A549 (cell line): ENCODE results near the gene TBC1D1. TPM values are rescaled to one million over a fixed set of nuclear protein-coding genes. Genes with fewer than 3 reads are reported as not detected.

Source experiments
- ATAC-seq, 2 experiments: fragments of 200-7000 bp in 1 of 2; fragments of >200 bp in 1 of 2; cut with Nextera tagmentation in 1 of 2; cut with Tn5 transposase in 1 of 2; 3 replicates each; pipeline versions ENCODE4 v1.8.0 to v1.9.1; 2018 to 2020; ENCODE audit warnings: mild to moderate bottlenecking in 1 of 2, moderate library complexity in 1 of 2
- CTCF ChIA-PET: fragments of 300-600 bp; sonication (Branson Sonifier 250); formaldehyde crosslinking; extraction: SDS; loops from one replicate; lab custom pipeline; 2021; ENCODE audit warnings: antibody characterized with exemption, inconsistent platforms; lab: Yijun Ruan, JAX
- POLR2A ChIA-PET: fragments of 350-600 bp; formaldehyde crosslinking; extraction: SDS; loops from one replicate; lab custom pipeline; 2021; ENCODE audit warnings: antibody characterized with exemption, inconsistent platforms; lab: Yijun Ruan, JAX
- DNase-seq, 2 experiments: peaks; one replicate each; pipeline versions ENCODE4 v3.0.0 to v3.0.0-alpha.2; 2011 to 2016; ENCODE audit warnings: low read depth in 1 of 2, low spot score in 1 of 2
- FAIRE-seq: peaks from 2 replicates; lab custom pipeline; 2011; peaks lifted over from hg19 to GRCh38; lab: Jason Lieb, UNC
- H3K27ac ChIP-seq, 2 experiments: fragments of >200 bp; sonication (Bioruptor Twin); formaldehyde crosslinking; 3 replicates each; pipeline ENCODE4 v1.5.1; 2016 to 2017
- H3K4me1 ChIP-seq: fragments of >200 bp; sonication (Bioruptor Twin); formaldehyde crosslinking; 3 replicates; pipeline ENCODE4 v1.6.1; 2016
- H3K4me2 ChIP-seq: fragments of >200 bp; sonication (Bioruptor Twin); formaldehyde crosslinking; 3 replicates; pipeline ENCODE4 v1.6.1; 2016
- H3K4me3 ChIP-seq: fragments of >200 bp; sonication (Bioruptor Twin); formaldehyde crosslinking; 3 replicates; pipeline ENCODE4 v1.5.1; 2016
- H3K9me3 ChIP-seq: fragments of >200 bp; sonication (Bioruptor Twin); formaldehyde crosslinking; 3 replicates; pipeline ENCODE4 v1.6.1; 2016
- CEBPB ChIP-seq, 2 experiments: fragments of >200 bp in 1 of 2; sonication (Bioruptor Twin) in 1 of 2; formaldehyde crosslinking in 1 of 2; IDR thresholded peaks; 2 replicates each; pipeline ENCODE4 v1.6.1; 2012 to 2016
- CHD4 ChIP-seq: fragments of 200-600 bp; sonication (generic); IDR thresholded peaks from 2 replicates; pipeline ENCODE4 v1.6.1; 2016; ENCODE audit warnings: antibody characterized with exemption, mild to moderate bottlenecking, borderline replicate concordance
- EHF ChIP-seq: fragments of 250-450 bp; sonication (Bioruptor Pico); IDR thresholded peaks from 2 replicates; pipeline ENCODE4 v1.5.0; 2020; ENCODE audit warnings: mild to moderate bottlenecking
- EHMT2 ChIP-seq: fragments of 200-600 bp; sonication (generic); IDR thresholded peaks from 2 replicates; pipeline ENCODE4 v1.6.1; 2016; ENCODE audit warnings: antibody characterized with exemption, low read depth, mild to moderate bottlenecking, moderate library complexity
- FOSB ChIP-seq: fragments of 250-450 bp; sonication (Bioruptor Pico); IDR thresholded peaks from 2 replicates; pipeline ENCODE4 v1.5.0; 2020; ENCODE audit warnings: mild to moderate bottlenecking, moderate library complexity
- GATA3 ChIP-seq: IDR thresholded peaks from 2 replicates; pipeline ENCODE4 v1.6.1; 2012; ENCODE audit warnings: borderline replicate concordance
- KDM5A ChIP-seq: fragments of 200-600 bp; sonication (generic); IDR thresholded peaks from 2 replicates; pipeline ENCODE4 v1.6.1; 2016; ENCODE audit warnings: antibody characterized with exemption, mild to moderate bottlenecking
- NPAS2 ChIP-seq: fragments of 250-450 bp; sonication (Bioruptor Pico); IDR thresholded peaks from 2 replicates; pipeline ENCODE4 v1.8.0; 2022; ENCODE audit warnings: mild to moderate bottlenecking, moderate library complexity, borderline replicate concordance
- NR3C1 ChIP-seq: fragments of >200 bp; sonication (Bioruptor Twin); formaldehyde crosslinking; IDR thresholded peaks from 3 replicates; pipeline ENCODE4 v1.6.1; 2017
- POLR2A ChIP-seq: IDR thresholded peaks from 2 replicates; pipeline ENCODE4 v1.6.1; 2012; ENCODE audit warnings: mild to moderate bottlenecking, low read length
- RARB ChIP-seq: fragments of 250-450 bp; sonication (Bioruptor Pico); IDR thresholded peaks from 2 replicates; pipeline ENCODE4 v1.8.0; 2021; ENCODE audit warnings: mild to moderate bottlenecking, moderate library complexity
- SMC3 ChIP-seq: fragments of >200 bp; sonication (Bioruptor Twin); formaldehyde crosslinking; IDR thresholded peaks from 3 replicates; pipeline ENCODE4 v1.6.1; 2018; ENCODE audit warnings: inconsistent platforms
- TFCP2L1 ChIP-seq: fragments of 250-450 bp; sonication (Bioruptor Pico); IDR thresholded peaks from 2 replicates; pipeline ENCODE4 v1.5.0; 2021; ENCODE audit warnings: mild to moderate bottlenecking
- ZC3H11A ChIP-seq: fragments of 450-650 bp; IDR thresholded peaks from 2 replicates; pipeline ENCODE4 v1.6.1; 2014; ENCODE audit warnings: antibody characterized with exemption, mild to moderate bottlenecking
- ZFP36 ChIP-seq: fragments of 450-650 bp; IDR thresholded peaks from 2 replicates; pipeline ENCODE4 v1.6.1; 2014; ENCODE audit warnings: borderline replicate concordance; ENCODE audit not compliant: partially characterized antibody
- ZSCAN20 ChIP-seq: fragments of 250-450 bp; sonication (Bioruptor Pico); IDR thresholded peaks from 2 replicates; pipeline ENCODE4 v1.8.0; 2022; ENCODE audit warnings: mild to moderate bottlenecking, moderate library complexity
- WGBS: methylation state at CpG from one replicate; pipeline ENCODE4 v1.1.6; 2017; ENCODE audit errors: missing lambda C conversion rate; 5-methylcytosine and 5-hydroxymethylcytosine counted together
- polyA plus RNA-seq, 4 experiments: library from polyadenylated mRNA; depleted of rRNA in 3 of 4; stranded (reverse); fragments of >200 nt; fragmentation: RNase III in 1 of 4; extraction: RNeasy Plus Mini Kit Qiagen cat#74134 plus additional on column Dnase treatment in 1 of 4; gene quantifications; 2 replicates in 3 of 4; 3 replicates in 1 of 4; pipeline ENCODE4 v1.2.3, GENCODE V29; 2011 to 2017
- TF ChIP-seq, protein P1 (sequence below): fragments of 450-650 bp; IDR thresholded peaks from 2 replicates; pipeline ENCODE4 v1.6.1; 2014; ENCODE audit warnings: antibody characterized with exemption
- TF ChIP-seq, protein P2 (sequence below): fragments of 200-600 bp; sonication (generic); IDR thresholded peaks from 2 replicates; pipeline ENCODE4 v1.6.1; 2016; ENCODE audit warnings: antibody characterized with exemption, mild to moderate bottlenecking, moderate library complexity
- TF ChIP-seq, protein P3 (sequence below): fragments of >200 bp; sonication (Bioruptor Twin); formaldehyde crosslinking; IDR thresholded peaks from 3 replicates; pipeline ENCODE4 v1.6.1; 2016
- TF ChIP-seq, protein P4 (sequence below): fragments of >200 bp; sonication (Bioruptor Twin); formaldehyde crosslinking; IDR thresholded peaks from 2 replicates; pipeline ENCODE4 v1.6.1; 2016
- TF ChIP-seq, protein P5 (sequence below): fragments of >200 bp; sonication (Bioruptor Twin); formaldehyde crosslinking; IDR thresholded peaks from 3 replicates; pipeline ENCODE4 v1.5.1; 2016

The TBC1D1 gene
- polyA plus RNA-seq, 2 of the 4 experiments (the other 2 are of a cell fraction): 26.5 to 28.5 TPM

DNA sequence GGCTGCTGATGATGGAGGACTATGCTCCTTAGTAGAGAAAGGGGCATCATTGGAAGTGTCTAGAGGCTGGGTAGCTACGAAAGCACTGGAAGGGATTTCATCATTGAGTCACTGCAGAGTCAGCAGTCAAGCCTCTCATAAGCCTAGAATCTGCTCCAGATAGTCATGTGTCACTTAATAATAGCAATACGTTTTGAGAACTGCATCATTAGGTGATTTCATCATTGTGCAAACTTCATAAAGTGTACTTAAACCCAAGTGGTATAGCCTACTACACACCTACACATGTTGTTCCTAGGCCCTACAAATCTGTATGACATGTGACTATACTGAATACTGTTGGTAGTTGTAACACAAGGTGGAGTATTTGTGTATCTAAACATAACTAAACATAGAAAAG is 234.9 kb downstream of the TBC1D1 start:
- no peak for FAIRE-seq
- Histone ChIP-seq H3K4me1 (no peaks in the 10 kb centered on the region), H3K27ac (no peak overlapping the region), H3K4me3 (no peak overlapping the region), H3K9me3 (no peaks in the 10 kb centered on the region), H3K4me2 (no peak overlapping the region)
- POLR2A ChIA-PET: no interaction called here
- CTCF ChIA-PET: no interaction called here
- WGBS: 64% methylated on average over 2 of the region's 2 CpGs
- no peak for ATAC-seq
- no peak for DNase-seq
- TF ChIP-seq, protein P1, sequence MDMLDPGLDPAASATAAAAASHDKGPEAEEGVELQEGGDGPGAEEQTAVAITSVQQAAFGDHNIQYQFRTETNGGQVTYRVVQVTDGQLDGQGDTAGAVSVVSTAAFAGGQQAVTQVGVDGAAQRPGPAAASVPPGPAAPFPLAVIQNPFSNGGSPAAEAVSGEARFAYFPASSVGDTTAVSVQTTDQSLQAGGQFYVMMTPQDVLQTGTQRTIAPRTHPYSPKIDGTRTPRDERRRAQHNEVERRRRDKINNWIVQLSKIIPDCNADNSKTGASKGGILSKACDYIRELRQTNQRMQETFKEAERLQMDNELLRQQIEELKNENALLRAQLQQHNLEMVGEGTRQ: no peak
- TF ChIP-seq CEBPB (IDR thresholded peaks at IDR 0.05): no peak
- no peak for TF ChIP-seq GATA3
- no peak for TF ChIP-seq ZFP36

DNA sequence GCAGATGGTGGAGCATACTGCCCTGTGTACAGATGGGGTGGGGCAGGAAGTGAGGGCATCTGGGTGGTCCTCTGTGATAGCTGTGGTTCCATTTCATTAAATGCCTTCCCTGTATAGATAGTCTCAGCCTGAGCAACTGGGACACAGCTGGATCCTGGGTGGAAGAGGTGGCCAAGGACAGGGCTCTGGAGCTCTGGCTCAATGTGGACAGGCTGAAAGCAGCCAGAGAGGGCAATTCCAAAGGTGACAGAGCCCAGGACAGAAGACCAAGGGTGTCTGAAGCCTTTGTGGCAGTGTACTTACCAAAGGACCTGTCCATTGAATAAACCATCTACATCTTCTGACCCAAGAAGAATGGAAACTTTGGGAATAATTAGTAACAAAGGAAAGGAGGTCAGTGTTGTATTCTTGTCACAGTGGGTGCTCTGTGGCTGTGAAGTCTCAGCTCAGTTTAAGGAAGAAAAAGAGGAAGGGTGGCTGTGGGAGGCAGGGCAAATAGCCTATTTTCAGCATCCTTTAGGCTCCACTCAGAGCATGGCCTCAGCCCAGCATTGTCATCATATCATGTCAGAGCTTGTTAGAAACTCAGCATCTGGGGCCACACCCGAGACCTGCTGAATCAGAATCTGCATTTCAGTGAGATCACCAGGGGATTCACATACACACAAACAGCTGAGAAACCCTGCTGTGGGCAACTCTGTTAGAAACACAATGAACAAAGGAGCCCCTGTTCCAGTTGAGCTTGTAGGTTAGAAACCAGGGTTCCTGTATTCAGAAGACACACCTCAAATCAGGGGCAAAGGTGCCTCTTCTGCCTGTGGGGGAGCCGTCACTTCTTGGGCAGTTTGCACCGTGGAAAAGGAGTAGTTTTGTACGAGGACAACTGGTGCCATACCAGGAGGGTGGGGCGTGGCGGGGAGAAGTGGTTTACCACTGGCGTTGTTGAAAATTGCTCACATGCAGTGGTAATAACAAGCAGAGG is 237.9 kb downstream of the TBC1D1 start:
- peak in 1 of 2 experiments; percentile 20 for DNase-seq
- TF ChIP-seq EHMT2 (no peak), EHF (no peak), RARB (CRISPR knock-in tag) (no peak), SMC3 (no peak), TFCP2L1 (CRISPR knock-in tag) (no peak), ZSCAN20 (CRISPR knock-in tag) (no peak), NPAS2 (CRISPR knock-in tag) (no peak), CHD4 (no peak), ZC3H11A (no peak), KDM5A (no peak), FOSB (no peak), NR3C1 (no peak), POLR2A (no peak)
- TF ChIP-seq, protein P1: no peak
- TF ChIP-seq, protein P2, sequence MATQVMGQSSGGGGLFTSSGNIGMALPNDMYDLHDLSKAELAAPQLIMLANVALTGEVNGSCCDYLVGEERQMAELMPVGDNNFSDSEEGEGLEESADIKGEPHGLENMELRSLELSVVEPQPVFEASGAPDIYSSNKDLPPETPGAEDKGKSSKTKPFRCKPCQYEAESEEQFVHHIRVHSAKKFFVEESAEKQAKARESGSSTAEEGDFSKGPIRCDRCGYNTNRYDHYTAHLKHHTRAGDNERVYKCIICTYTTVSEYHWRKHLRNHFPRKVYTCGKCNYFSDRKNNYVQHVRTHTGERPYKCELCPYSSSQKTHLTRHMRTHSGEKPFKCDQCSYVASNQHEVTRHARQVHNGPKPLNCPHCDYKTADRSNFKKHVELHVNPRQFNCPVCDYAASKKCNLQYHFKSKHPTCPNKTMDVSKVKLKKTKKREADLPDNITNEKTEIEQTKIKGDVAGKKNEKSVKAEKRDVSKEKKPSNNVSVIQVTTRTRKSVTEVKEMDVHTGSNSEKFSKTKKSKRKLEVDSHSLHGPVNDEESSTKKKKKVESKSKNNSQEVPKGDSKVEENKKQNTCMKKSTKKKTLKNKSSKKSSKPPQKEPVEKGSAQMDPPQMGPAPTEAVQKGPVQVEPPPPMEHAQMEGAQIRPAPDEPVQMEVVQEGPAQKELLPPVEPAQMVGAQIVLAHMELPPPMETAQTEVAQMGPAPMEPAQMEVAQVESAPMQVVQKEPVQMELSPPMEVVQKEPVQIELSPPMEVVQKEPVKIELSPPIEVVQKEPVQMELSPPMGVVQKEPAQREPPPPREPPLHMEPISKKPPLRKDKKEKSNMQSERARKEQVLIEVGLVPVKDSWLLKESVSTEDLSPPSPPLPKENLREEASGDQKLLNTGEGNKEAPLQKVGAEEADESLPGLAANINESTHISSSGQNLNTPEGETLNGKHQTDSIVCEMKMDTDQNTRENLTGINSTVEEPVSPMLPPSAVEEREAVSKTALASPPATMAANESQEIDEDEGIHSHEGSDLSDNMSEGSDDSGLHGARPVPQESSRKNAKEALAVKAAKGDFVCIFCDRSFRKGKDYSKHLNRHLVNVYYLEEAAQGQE: no peak
- TF ChIP-seq, protein P3, sequence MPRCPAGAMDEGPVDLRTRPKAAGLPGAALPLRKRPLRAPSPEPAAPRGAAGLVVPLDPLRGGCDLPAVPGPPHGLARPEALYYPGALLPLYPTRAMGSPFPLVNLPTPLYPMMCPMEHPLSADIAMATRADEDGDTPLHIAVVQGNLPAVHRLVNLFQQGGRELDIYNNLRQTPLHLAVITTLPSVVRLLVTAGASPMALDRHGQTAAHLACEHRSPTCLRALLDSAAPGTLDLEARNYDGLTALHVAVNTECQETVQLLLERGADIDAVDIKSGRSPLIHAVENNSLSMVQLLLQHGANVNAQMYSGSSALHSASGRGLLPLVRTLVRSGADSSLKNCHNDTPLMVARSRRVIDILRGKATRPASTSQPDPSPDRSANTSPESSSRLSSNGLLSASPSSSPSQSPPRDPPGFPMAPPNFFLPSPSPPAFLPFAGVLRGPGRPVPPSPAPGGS: no peak
- TF ChIP-seq, protein P4, sequence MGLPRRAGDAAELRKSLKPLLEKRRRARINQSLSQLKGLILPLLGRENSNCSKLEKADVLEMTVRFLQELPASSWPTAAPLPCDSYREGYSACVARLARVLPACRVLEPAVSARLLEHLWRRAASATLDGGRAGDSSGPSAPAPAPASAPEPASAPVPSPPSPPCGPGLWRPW: no peak
- TF ChIP-seq, protein P5, sequence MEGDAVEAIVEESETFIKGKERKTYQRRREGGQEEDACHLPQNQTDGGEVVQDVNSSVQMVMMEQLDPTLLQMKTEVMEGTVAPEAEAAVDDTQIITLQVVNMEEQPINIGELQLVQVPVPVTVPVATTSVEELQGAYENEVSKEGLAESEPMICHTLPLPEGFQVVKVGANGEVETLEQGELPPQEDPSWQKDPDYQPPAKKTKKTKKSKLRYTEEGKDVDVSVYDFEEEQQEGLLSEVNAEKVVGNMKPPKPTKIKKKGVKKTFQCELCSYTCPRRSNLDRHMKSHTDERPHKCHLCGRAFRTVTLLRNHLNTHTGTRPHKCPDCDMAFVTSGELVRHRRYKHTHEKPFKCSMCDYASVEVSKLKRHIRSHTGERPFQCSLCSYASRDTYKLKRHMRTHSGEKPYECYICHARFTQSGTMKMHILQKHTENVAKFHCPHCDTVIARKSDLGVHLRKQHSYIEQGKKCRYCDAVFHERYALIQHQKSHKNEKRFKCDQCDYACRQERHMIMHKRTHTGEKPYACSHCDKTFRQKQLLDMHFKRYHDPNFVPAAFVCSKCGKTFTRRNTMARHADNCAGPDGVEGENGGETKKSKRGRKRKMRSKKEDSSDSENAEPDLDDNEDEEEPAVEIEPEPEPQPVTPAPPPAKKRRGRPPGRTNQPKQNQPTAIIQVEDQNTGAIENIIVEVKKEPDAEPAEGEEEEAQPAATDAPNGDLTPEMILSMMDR: no peak
- H3K4me1 ChIP-seq: peaks cover 15% of the 10 kb centered on the region; the same call in 2 of the 3 replicates
- no peak overlapping the region for H3K4me2 ChIP-seq
- ChIA-PET CTCF (interaction anchor here (0.9 to 1.5 kb wide), 2 partner anchors 47 to 51 kb away, joined by 3 to 4 read pairs; no protein-coding TSS in a partner anchor), POLR2A (no interaction called here)
- no peak for FAIRE-seq
- ATAC-seq: no peak
- 90% methylated on average over 6 of the region's 7 CpGs for WGBS
- no peaks in the 10 kb centered on the region for H3K9me3 ChIP-seq
- H3K27ac ChIP-seq: peak overlapping the region in 1 of 2 experiments; percentile 9; a peak in 1 of 6 replicates
- H3K4me3 ChIP-seq: no peak overlapping the region
